GM18502 (cell line): ENCODE measurements around the gene MAD1L1.

ENCODE experiments used
- ATAC-seq: cut with Tn5 transposase; IDR thresholded peaks from one replicate; pipeline ENCODE4 v1.9.1; 2021; ENCODE audit warnings: mild to moderate bottlenecking; ENCODE audit not compliant: unreplicated experiment, poor library complexity

MAD1L1 gene

GRCh38 chr7:2203766-2204300, 28.9 kb downstream of the MAD1L1 start:
- ATAC-seq: no peak

DNA sequence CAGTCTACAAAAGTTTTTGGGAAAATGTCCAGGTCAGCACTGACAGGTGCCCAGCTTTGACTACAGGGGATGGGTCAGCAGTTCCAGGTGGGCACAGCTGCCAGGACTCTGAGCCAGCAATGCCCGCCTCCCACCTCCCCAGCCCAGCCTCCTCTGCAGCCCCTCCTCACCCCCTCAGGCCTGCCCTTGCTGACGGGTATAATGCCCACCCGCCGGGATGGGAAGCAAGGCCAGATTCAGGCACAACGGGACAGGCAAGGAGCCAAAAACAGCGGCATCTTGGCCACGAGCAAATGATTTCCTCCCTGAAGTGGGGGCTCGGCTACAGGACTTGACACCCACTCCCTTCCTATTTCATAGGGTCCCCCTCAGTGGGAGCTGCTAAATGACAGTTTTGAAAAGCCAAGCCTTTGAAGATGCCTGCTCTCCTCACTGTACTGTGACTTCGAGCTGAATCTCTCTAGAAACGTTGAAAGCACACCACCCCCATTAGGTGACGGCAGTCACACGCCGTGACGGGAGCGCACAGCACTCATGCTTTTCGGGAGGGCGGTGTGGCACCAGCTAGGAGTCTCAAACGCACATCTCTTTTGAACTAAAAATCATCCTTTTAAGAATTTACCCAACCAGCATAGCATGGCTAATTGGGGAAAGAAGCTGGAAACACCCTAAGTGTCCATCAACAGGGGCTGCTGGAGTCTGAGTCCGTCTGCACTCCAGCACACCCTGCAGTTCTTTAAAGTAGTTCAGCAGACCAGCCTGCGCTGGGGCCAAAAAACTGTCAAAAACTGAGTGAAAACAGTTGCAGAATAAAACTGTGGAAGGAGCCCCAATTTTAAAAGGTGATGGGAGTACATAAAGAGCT, 29.6 kb downstream of the MAD1L1 start:
- ATAC-seq: no peak

GRCh38 chr7:2202361-2202761, 30.4 kb downstream of the MAD1L1 start:
- no peak for ATAC-seq

GRCh38 chr7:2201686-2202360, 30.9 kb downstream of the MAD1L1 start:
- ATAC-seq: no peak

DNA sequence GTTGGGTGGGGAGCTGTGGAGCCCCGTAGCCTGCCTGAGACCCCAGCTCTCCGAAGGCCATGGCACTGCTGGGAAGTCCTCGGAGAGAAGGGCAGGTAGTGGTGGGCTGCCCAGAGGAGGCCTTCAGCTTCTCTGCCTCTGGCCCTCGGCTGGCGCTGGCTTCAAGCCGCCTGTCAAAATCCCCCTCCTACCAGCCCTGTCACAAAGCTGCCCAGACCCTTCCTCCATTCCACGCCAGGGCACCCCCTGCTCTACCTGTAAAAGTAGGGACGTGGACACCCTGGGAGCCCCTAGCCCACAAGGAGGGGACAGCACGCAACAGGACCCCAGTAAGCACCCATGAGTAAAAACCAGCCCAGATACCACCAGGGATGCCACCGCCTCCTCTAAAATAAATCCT, 31.6 kb downstream of the MAD1L1 start:
- ATAC-seq: no peak

DNA sequence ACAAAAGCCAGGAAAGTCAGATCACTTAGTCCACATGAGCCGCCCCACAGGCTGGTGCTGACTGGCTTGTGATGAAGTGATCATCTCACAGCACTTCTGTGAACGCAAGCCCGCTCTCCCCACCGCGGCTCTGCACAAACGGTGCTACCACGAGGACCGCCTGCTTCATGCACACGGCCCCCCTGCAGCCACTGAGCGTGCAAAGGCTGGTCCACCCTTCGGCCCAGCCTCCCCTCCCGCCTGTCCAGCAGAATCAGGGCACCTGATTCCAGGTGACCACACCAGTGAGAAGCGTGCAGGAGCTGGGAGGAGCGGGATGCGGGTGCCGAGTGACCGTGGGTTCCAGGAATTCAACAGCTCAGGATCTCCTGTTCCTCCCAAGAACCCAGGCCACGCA, 32.2 kb downstream of the MAD1L1 start:
- no peak for ATAC-seq

DNA sequence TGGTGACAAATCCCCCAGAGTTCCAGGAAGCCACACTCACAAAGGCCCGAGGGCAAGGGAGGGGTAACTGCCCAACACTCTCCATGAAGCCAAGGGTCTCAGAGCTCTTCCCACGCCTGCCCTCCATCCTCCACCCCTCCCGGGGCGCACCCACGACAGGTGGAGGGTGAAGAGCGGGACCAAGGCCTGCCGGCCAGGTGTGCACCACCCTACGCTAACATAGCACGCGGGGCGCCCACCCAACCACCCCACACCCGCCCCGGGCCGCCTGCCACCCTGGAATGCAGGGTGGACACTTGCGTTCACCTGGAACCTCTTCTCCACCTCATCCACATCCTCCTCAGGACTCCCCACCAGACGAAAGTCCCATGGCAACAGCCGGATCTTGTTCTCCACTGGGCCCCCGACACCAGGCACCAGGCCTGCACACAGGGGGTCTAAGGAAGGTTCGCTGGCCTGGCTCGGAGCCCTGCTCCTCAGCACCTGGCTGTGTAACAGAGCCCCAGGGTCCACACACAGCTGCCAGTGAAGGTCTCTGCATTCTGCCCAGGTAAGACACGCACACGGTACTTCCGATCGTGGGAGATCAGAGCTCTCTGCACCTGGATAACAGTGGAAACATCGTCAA, 32.7 kb downstream of the MAD1L1 start:
- ATAC-seq: no peak

GRCh38 chr7:2199528-2199927, 33.2 kb downstream of the MAD1L1 start:
- no peak for ATAC-seq

DNA sequence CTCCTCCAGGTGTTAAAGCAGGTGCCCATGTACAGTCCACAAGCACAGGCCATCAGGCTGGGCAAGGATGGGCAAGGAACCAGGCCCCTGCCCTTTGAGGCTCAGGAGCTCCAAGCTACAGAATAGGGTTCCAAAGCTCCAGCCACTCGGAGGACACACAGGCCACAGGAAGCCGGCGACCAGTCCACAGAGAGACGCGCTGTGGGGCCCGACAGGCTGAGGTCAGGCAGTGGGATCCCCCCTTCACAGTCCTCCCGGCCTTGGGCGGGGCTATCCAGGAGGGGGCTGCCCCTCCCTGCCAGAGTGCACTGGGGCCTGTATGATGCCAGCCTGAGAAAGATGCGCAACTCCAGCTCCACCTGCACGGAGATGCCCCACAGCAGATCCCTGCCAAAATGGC, 34.0 kb downstream of the MAD1L1 start:
- ATAC-seq: no peak

- no peak for ATAC-seq
Observed at GRCh38 chr7:2198206-2198605, 34.5 kb downstream of the MAD1L1 start.

DNA sequence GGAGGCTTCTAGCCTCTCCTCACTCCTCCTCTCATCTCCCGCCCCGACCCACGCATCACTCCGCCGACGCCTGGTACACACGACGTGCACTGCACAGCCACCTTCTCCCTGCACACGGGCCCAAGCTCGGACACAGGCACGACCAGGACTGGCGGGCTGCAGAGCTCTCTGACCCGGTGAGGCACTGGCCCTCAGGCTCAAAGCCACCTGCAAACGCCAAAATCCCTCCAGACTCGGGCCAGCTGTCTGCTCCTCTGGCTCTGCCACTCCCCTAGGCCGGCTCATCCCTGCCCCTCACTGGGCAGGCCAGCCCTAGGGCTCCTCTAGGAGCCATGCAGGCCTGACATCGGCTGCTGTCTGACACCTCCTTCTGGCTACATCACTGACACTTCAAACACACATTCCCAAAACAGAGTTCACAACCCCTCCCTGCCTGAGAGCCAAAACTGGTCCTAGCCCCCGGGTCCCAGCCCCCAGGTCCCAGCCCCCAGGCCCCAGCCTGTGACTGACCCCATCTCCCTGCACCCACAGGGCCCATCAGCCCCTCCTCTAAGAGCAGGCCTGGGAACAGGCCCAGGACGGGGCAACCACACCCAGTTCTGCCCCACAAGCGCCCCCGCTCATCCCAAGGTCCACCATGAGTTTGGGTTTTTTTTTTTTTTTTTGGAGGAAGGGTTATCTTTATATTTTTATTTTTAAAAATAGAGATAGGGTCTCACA, 35.1 kb downstream of the MAD1L1 start:
- no peak for ATAC-seq

- ATAC-seq: no peak
Observed at GRCh38 chr7:2196381-2197378, 36.1 kb downstream of the MAD1L1 start.

- ATAC-seq: no peak
Observed at GRCh38 chr7:2195400-2196246, 37.1 kb downstream of the MAD1L1 start.

GRCh38 chr7:2193575-2194305, 39.0 kb downstream of the MAD1L1 start:
- ATAC-seq: no peak

- no peak for ATAC-seq
Observed at GRCh38 chr7:2192831-2193534, 39.8 kb downstream of the MAD1L1 start.

GRCh38 chr7:2191016-2191415, 41.7 kb downstream of the MAD1L1 start:
- no peak for ATAC-seq

GRCh38 chr7:2190531-2190930, 42.2 kb downstream of the MAD1L1 start:
- no peak for ATAC-seq
